IPS-18c (cell line): Measurements from ENCODE around the gene RBMY1F.
"Not testable (repeated sequence)": the region's sequence is repeated elsewhere in the genome, so short reads cannot be mapped to it uniquely, and the experiment has no call there.

ENCODE experiments used
- H3K4me3 ChIP-seq: 2 replicates; pipeline ENCODE4 v1.7.0; 2013; ENCODE audit warnings: low read depth, mild to moderate bottlenecking, low read length, moderate library complexity; ENCODE audit not compliant: insufficient read depth
- H3K9me3 ChIP-seq: one replicate; pipeline ENCODE4 v1.6.1; 2013; ENCODE audit warnings: mild to moderate bottlenecking, low read length, moderate library complexity; ENCODE audit not compliant: control insufficient read depth, insufficient read depth

The RBMY1F gene

DNA sequence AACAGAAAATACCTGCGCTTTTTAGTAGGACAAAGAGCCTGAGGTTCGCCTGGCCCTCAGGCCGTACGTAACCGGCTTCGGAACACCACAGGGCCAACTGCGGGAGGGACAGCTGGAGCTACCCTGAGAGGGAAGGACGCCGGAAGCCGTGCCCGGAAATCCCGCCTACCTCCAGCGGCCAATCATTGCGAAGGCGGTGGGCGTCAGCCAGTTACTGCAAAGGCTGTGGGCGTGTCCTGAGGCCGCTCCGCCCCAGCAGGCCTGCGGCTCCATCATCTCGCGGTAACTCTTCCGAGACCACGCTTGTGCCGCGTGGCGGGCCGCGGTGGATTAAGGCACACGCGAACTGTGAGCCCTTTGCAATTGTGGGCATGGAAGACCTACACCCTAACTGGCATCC is at the start of gene RBMY1F:
Gene RBMY1F (minus strand): TSS at position 101 of the 400 bp plus-strand sequence. CDS start 1,954 bp downstream, outside the sequence.
- not testable (repeated sequence) for H3K9me3 ChIP-seq, H3K4me3 ChIP-seq

- H3K4me3 ChIP-seq, H3K9me3 ChIP-seq: not testable (repeated sequence)
Observed at GRCh38 chrY:22151144-22151543, 31.6 kb downstream of the RBMY1F start.

GRCh38 chrY:22141011-22141695 is 41.6 kb downstream of the RBMY1F start:
- not testable (repeated sequence) for H3K9me3 ChIP-seq

DNA sequence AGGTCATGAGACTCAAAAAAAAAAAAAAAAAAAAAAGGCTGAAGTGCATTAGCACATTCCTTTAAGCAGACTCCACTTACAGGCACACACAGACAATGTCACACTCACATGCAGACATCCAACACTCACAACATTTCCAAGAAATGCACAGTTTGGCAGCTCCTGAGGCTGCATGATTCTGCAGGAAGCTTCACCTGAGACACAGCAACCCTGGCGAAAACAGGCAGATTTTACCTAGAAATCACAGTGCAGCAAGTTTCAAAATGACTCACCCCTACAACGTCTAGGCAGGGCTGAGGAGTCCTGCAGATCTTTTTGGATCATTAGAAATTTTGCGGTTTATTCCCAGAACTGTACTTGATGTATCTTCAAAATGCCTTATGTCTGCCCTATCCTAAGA is 48.0 kb downstream of the RBMY1F start:
- H3K9me3 ChIP-seq, H3K4me3 ChIP-seq: not testable (repeated sequence)

More at GRCh38 chrY:22141011-22141695, 41.6 kb downstream of the RBMY1F start:
- not testable (repeated sequence) for H3K4me3 ChIP-seq

GRCh38 chrY:22130494-22130893 is 52.2 kb downstream of the RBMY1F start:
- not testable (repeated sequence) for H3K9me3 ChIP-seq, H3K4me3 ChIP-seq
